Panc1 (cell line): ENCODE results near the gene LARP1. TPM values are rescaled to one million over a fixed set of nuclear protein-coding genes. Genes with fewer than 3 reads are reported as not detected.

ENCODE experiments used
- ATAC-seq: fragments of 200-7000 bp; cut with Tn5 transposase; 2 replicates; pipeline ENCODE4 v1.9.1; 2020; ENCODE audit warnings: mild to moderate bottlenecking, moderate library complexity
- BruUV-seq: library from RNA; stranded (reverse); fragments of 400-500 nt; replicated peaks from 2 replicates; lab custom pipeline; 2021; lab: Mats Ljungman, UMichigan
- CTCF ChIA-PET: fragments of 300-600 bp; sonication (Branson Sonifier 250); formaldehyde crosslinking; loops from one replicate; lab custom pipeline; 2022; ENCODE audit warnings: antibody characterized with exemption; lab: Charles Lee
- POLR2A ChIA-PET: fragments of 300-600 bp; sonication (Branson Sonifier 250); formaldehyde crosslinking; loops from one replicate; lab custom pipeline; 2022; ENCODE audit warnings: antibody characterized with exemption; lab: Charles Lee
- DNase-seq: peaks from one replicate; pipeline ENCODE4 v3.0.0-alpha.2; 2010; ENCODE audit warnings: low read depth, low spot score
- H3K27ac ChIP-seq: 2 replicates; pipeline ENCODE4 v1.5.1; 2011; ENCODE audit warnings: mild to moderate bottlenecking, low read length, inconsistent platforms
- H3K27me3 ChIP-seq: fragments of 200-500 bp; sonication (Bioruptor generic); 2 replicates; pipeline ENCODE4 v1.6.0; 2014; ENCODE audit warnings: low read length, inconsistent platforms; ENCODE audit not compliant: control insufficient read depth, insufficient read depth
- H3K36me3 ChIP-seq: fragments of 200-500 bp; sonication (Bioruptor generic); 2 replicates; pipeline ENCODE4 v1.5.1; 2014; ENCODE audit warnings: inconsistent platforms, mild to moderate bottlenecking, low read length, moderate library complexity; ENCODE audit not compliant: control insufficient read depth, insufficient read depth
- H3K4me1 ChIP-seq: 2 replicates; pipeline ENCODE4 v1.5.1; 2011; ENCODE audit warnings: inconsistent platforms, mild to moderate bottlenecking, low read length, moderate library complexity; ENCODE audit not compliant: control insufficient read depth, insufficient read depth
- H3K4me3 ChIP-seq, 2 experiments: 2 replicates each; pipeline ENCODE4 v1.5.1; 2011 to 2012; ENCODE audit warnings: low read depth in 2 of 2, low read length in 2 of 2, mild to moderate bottlenecking in 2 of 2, inconsistent platforms in 1 of 2, moderate library complexity in 1 of 2
- H3K9me3 ChIP-seq: fragments of 200-500 bp; sonication (Bioruptor generic); 2 replicates; pipeline ENCODE4 v1.5.1; 2014; ENCODE audit warnings: low read depth, mild to moderate bottlenecking, inconsistent platforms, low read length, moderate library complexity; ENCODE audit not compliant: control insufficient read depth, insufficient read depth
- POLR2AphosphoS5 ChIP-seq: IDR thresholded peaks from 2 replicates; pipeline ENCODE4 v1.6.1; 2012; ENCODE audit warnings: mild to moderate bottlenecking, low read depth, low read length, moderate library complexity
- REST ChIP-seq, 2 experiments: IDR thresholded peaks; 2 replicates each; pipeline ENCODE4 v1.6.1; 2011 to 2012; ENCODE audit warnings: low read depth in 2 of 2, control low read depth in 1 of 2, low read length in 1 of 2, mild to moderate bottlenecking in 1 of 2, moderate library complexity in 1 of 2; ENCODE audit not compliant: insufficient read depth in 1 of 2
- SIN3A ChIP-seq: IDR thresholded peaks from 2 replicates; pipeline ENCODE4 v1.6.1; 2012; ENCODE audit warnings: low read depth, mild to moderate bottlenecking, low read length, moderate library complexity, borderline replicate concordance; ENCODE audit not compliant: insufficient read depth
- TCF7L2 ChIP-seq: IDR thresholded peaks from 2 replicates; pipeline ENCODE4 v1.6.1; 2011; ENCODE audit warnings: mild to moderate bottlenecking, low read depth, low read length, inconsistent platforms
- in situ Hi-C: cut with HindIII; loops from 2 replicates; pipeline ENCODE4 v1.10.0; 2016; ENCODE audit warnings: low sequenced_read_pairs, low pct_unique_long_range_greater_than_20kb
- intact Hi-C: fragments of 100-400 bp; cut with micrococcal nuclease; formaldehyde crosslinking; loops from one replicate; pipeline ENCODE4 v1.10.0; 2022; ENCODE audit not compliant: unreplicated experiment
- total RNA-seq: library from RNA; stranded (reverse); gene quantifications from one replicate; pipeline ENCODE4 v1.2.1, GENCODE V29; 2021; ENCODE audit not compliant: unreplicated experiment
- TF ChIP-seq, protein P1 (sequence below): fragments of 450-650 bp; IDR thresholded peaks from 2 replicates; pipeline ENCODE4 v1.5.1; 2017; ENCODE audit warnings: mild to moderate bottlenecking

LARP1 gene
- total RNA-seq, 1 experiment from 2014 or later, result 325 TPM

GRCh38 chr5:154709368-154710305 lies 45.5 kb upstream of the LARP1 start:
- ATAC-seq (no peak), DNase-seq (no peak)
- POLR2A ChIA-PET, result no interaction called here
- H3K9me3 ChIP-seq, result no peaks in the 10 kb centered on the region
- no peak for TF ChIP-seq SIN3A
- CTCF ChIA-PET, result interaction anchor here (0.6 kb wide), 1 partner anchor 20 kb away, joined by 3 read pairs; no protein-coding TSS in a partner anchor
- intact Hi-C loops (no loop called here), in situ Hi-C loops (no loop called here)
- no peak overlapping the region for H3K4me3 ChIP-seq
- no peaks in the 10 kb centered on the region for H3K36me3 ChIP-seq
- H3K27ac ChIP-seq, result no peak overlapping the region
- no peaks in the 10 kb centered on the region for H3K27me3 ChIP-seq
- H3K4me1 ChIP-seq, result peaks cover 29% of the 10 kb centered on the region
- BruUV-seq, result no TSS peak

GRCh38 chr5:154712518-154713437 lies 42.4 kb upstream of the LARP1 start:
- intact Hi-C loops, result no loop called here
- in situ Hi-C loops, result no loop called here
- no peaks in the 10 kb centered on the region for H3K9me3 ChIP-seq
- TF ChIP-seq REST (IDR thresholded peaks at IDR 0.05; ENCODE audit: insufficient read depth in 1 of 2, low read depth in 2 of 2, low read length in 1 of 2) (no peak), SIN3A (no peak), TCF7L2 (no peak), POLR2AphosphoS5 (no peak)
- TF ChIP-seq, protein P1, sequence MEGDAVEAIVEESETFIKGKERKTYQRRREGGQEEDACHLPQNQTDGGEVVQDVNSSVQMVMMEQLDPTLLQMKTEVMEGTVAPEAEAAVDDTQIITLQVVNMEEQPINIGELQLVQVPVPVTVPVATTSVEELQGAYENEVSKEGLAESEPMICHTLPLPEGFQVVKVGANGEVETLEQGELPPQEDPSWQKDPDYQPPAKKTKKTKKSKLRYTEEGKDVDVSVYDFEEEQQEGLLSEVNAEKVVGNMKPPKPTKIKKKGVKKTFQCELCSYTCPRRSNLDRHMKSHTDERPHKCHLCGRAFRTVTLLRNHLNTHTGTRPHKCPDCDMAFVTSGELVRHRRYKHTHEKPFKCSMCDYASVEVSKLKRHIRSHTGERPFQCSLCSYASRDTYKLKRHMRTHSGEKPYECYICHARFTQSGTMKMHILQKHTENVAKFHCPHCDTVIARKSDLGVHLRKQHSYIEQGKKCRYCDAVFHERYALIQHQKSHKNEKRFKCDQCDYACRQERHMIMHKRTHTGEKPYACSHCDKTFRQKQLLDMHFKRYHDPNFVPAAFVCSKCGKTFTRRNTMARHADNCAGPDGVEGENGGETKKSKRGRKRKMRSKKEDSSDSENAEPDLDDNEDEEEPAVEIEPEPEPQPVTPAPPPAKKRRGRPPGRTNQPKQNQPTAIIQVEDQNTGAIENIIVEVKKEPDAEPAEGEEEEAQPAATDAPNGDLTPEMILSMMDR, result no peak
- peak overlapping the region; percentile 39 for H3K27ac ChIP-seq
- no peaks in the 10 kb centered on the region for H3K36me3 ChIP-seq
- peak overlapping the region in 1 of 2 experiments; percentile 22; a peak in 1 of 4 replicates for H3K4me3 ChIP-seq
- no TSS peak for BruUV-seq
- no peak for DNase-seq
- ChIA-PET CTCF (interaction anchor here (0.5 kb wide), 1 partner anchor 63 kb away, joined by 7 read pairs; no protein-coding TSS in a partner anchor), POLR2A (no interaction called here)
- peaks cover 29% of the 10 kb centered on the region for H3K4me1 ChIP-seq
- ATAC-seq, result peak; percentile 76
- H3K27me3 ChIP-seq, result no peaks in the 10 kb centered on the region
